K562 (cell line): ENCODE results near the gene GPN1. TPM values are rescaled to one million over a fixed set of nuclear protein-coding genes. Genes with fewer than 3 reads are reported as not detected.

Experiments used
- ATAC-seq: fragments of 200-7000 bp; cut with Tn5 transposase; 3 replicates; pipeline ENCODE4 v1.9.1; 2020; ENCODE audit warnings: moderate library complexity
- BruUV-seq: library from RNA; stranded (reverse); fragments of 400-500 nt; replicated peaks from 2 replicates; lab custom pipeline; 2021; lab: Mats Ljungman, UMichigan
- CTCF ChIA-PET: fragments of 300-600 bp; formaldehyde crosslinking; extraction: SDS; loops from one replicate; lab custom pipeline; 2021; ENCODE audit warnings: low intra/inter-chr PET ratio; lab: Yijun Ruan, JAX
- POLR2A ChIA-PET: fragments of 300-600, 350-650 bp; sonication (Branson Sonifier 250); formaldehyde crosslinking; extraction: SDS; loops from one replicate; lab custom pipeline; 2021; ENCODE audit warnings: antibody characterized with exemption, inconsistent platforms; lab: Yijun Ruan, JAX
- DNase-seq, 4 experiments: peaks; one replicate each; pipeline versions ENCODE4 v3.0.0 to v3.0.0-alpha.2; 2011 to 2018; ENCODE audit warnings: low spot score in 3 of 4, mixed read lengths in 3 of 4; ENCODE audit errors: extremely low read depth in 1 of 4
- FAIRE-seq: peaks from 2 replicates; lab custom pipeline; 2011; peaks lifted over from hg19 to GRCh38; lab: Jason Lieb, UNC
- H2AFZ ChIP-seq: 2 replicates; pipeline ENCODE4 v1.6.0; 2011; ENCODE audit warnings: low read depth, low read length, control low read depth, inconsistent platforms
- H3K27ac ChIP-seq: fragments of 200-600 bp; 3 replicates; pipeline ENCODE4 v1.8.0; 2011; ENCODE audit warnings: low read depth, mild to moderate bottlenecking, control low read depth, inconsistent platforms, low read length, moderate library complexity, mixed read lengths; ENCODE audit errors: extremely low read depth
- H3K27me3 ChIP-seq, 2 experiments: fragments of 300-600 bp in 1 of 2; 2 replicates in 1 of 2; 3 replicates in 1 of 2; pipeline versions ENCODE4 v1.6.0 to v1.8.0; 2011; ENCODE audit warnings: inconsistent platforms in 2 of 2, low read length in 2 of 2, mild to moderate bottlenecking in 1 of 2, mixed read lengths in 1 of 2, moderate library complexity in 1 of 2; ENCODE audit not compliant: control insufficient read depth in 2 of 2, insufficient read depth in 2 of 2
- H3K36me3 ChIP-seq: fragments of 300-600 bp; 3 replicates; pipeline ENCODE4 v1.8.0; 2011; ENCODE audit warnings: mild to moderate bottlenecking, low read length, inconsistent platforms; ENCODE audit not compliant: control insufficient read depth, insufficient read depth
- H3K4me1 ChIP-seq, 2 experiments: fragments of 200-600 bp in 1 of 2; replicated peaks in 1 of 2; 2 replicates in 1 of 2; 3 replicates in 1 of 2; pipeline versions ENCODE4 v1.5.1 to v1.8.0; 2011; ENCODE audit warnings: inconsistent platforms in 2 of 2, low read length in 2 of 2, mild to moderate bottlenecking in 1 of 2, mixed read lengths in 1 of 2, moderate library complexity in 1 of 2; ENCODE audit not compliant: control insufficient read depth in 2 of 2, insufficient read depth in 2 of 2
- H3K4me2 ChIP-seq: 2 replicates; pipeline ENCODE4 v1.6.1; 2011; ENCODE audit warnings: low read length, control low read depth, inconsistent platforms, mixed read lengths; ENCODE audit not compliant: insufficient read depth
- H3K4me3 ChIP-seq: fragments of 200-600 bp; sonication (generic), shearing (Covaris generic); 2 replicates; pipeline ENCODE4 v1.5.1; 2016; ENCODE audit warnings: control low read depth, inconsistent platforms
- H3K79me2 ChIP-seq: fragments of 200-600 bp; 3 replicates; pipeline ENCODE4 v1.8.0; 2011; ENCODE audit warnings: low read length, inconsistent platforms; ENCODE audit not compliant: control insufficient read depth, insufficient read depth
- H3K9ac ChIP-seq, 2 experiments: 2 replicates each; pipeline versions ENCODE4 v1.6.0 to v1.6.1; 2011; ENCODE audit warnings: low read depth in 2 of 2, low read length in 2 of 2, control low read depth in 1 of 2, inconsistent platforms in 1 of 2, mild to moderate bottlenecking in 1 of 2, mixed read lengths in 1 of 2; ENCODE audit not compliant: insufficient read depth in 1 of 2
- H3K9me1 ChIP-seq: one replicate; pipeline ENCODE4 v1.6.0; 2011; ENCODE audit warnings: inconsistent platforms, mild to moderate bottlenecking, low read length, moderate library complexity; ENCODE audit not compliant: control insufficient read depth, insufficient read depth
- H3K9me3 ChIP-seq: replicated peaks from 2 replicates; pipeline ENCODE4 v1.5.1; 2011; ENCODE audit warnings: low read depth, low read length, inconsistent platforms; ENCODE audit not compliant: control insufficient read depth, insufficient read depth
- H4K20me1 ChIP-seq: replicated peaks from 2 replicates; pipeline ENCODE4 v1.6.1; 2011; ENCODE audit warnings: low read length, inconsistent platforms, mixed read lengths; ENCODE audit not compliant: control insufficient read depth, insufficient read depth
- BHLHE40 ChIP-seq: IDR thresholded peaks from 2 replicates; pipeline ENCODE4 v1.6.1; 2011; ENCODE audit warnings: low read length, improper control_type of control experiment
- BRD9 ChIP-seq: fragments of 450-650 bp; IDR thresholded peaks from 2 replicates; pipeline ENCODE4 v1.6.1; 2018; ENCODE audit warnings: low read depth; ENCODE audit not compliant: partially characterized antibody
- ESRRB ChIP-seq: fragments of 250-450 bp; sonication (Bioruptor Pico); IDR thresholded peaks from 2 replicates; pipeline ENCODE4 v1.5.0; 2020; ENCODE audit warnings: mild to moderate bottlenecking, moderate library complexity, borderline replicate concordance
- GABPA ChIP-seq: fragments of 200-800 bp; sonication (Bioruptor generic); conservative IDR thresholded peaks from 2 replicates; pipeline ENCODE4 v1.6.1; 2016; ENCODE audit warnings: low read depth, missing genetic modification characterization, missing compliant biosample characterization
- HSF4 ChIP-seq: fragments of 250-450 bp; sonication (Bioruptor Pico); IDR thresholded peaks from 2 replicates; pipeline ENCODE4 v2.1.2; 2022; ENCODE audit warnings: mild to moderate bottlenecking, moderate library complexity, borderline replicate concordance
- MAFG ChIP-seq: fragments of 450-650 bp; conservative IDR thresholded peaks from 2 replicates; pipeline ENCODE4 v1.6.1; 2016; ENCODE audit warnings: missing genetic modification characterization, missing compliant biosample characterization
- POLR2AphosphoS5 ChIP-seq: IDR thresholded peaks from 2 replicates; pipeline ENCODE4 v1.6.1; 2011; ENCODE audit warnings: mild to moderate bottlenecking, low read depth, low read length, moderate library complexity; ENCODE audit not compliant: control insufficient read depth, insufficient read depth
- TRIM24 ChIP-seq, 2 experiments: fragments of 450-650 bp; IDR thresholded peaks; 2 replicates each; pipeline ENCODE4 v1.6.1; 2016
- WGBS: fragments of 100-300 bp; shearing (Covaris generic); methylation state at CpG from one replicate; pipeline ENCODE4 v1.1.6; 2016; ENCODE audit warnings: low coverage, mixed read lengths; ENCODE audit not compliant: insufficient coverage; ENCODE audit errors: missing lambda C conversion rate; 5-methylcytosine and 5-hydroxymethylcytosine counted together
- in situ Hi-C: fragments of 300-500 bp; cut with MboI; formaldehyde crosslinking; loops from 4 replicates; pipeline ENCODE4 v1.15.0; 2018; ENCODE audit warnings: inconsistent platforms, mixed read lengths
- intact Hi-C: fragments of 100-400 bp; cut with micrococcal nuclease; formaldehyde crosslinking; loops from 2 replicates; pipeline ENCODE4 v1.14.2; 2022
- polyA plus RNA-seq, 8 experiments: library from polyadenylated mRNA; depleted of rRNA in 4 of 8; stranded (reverse) in 5 of 8; unstranded in 3 of 8; fragments of >200 nt; fragmentation: Nextera tagmentation in 2 of 8; fragmentation: Illumina TruSeq in 1 of 8; extraction: Ambion mirVana in 2 of 8; extraction: Trizol in 1 of 8; gene quantifications; 2 replicates each; pipeline versions ENCODE4 v1.2.1 to v1.2.3, GENCODE V29; 2011 to 2014; ENCODE audit warnings: inconsistent platforms in 1 of 8, missing spikeins in 1 of 8
- total RNA-seq, 7 experiments: library from RNA; depleted of rRNA in 6 of 7; stranded (reverse); fragments of >200 nt in 6 of 7; fragmentation: Illumina TruSeq in 2 of 7; extraction: Trizol in 2 of 7; gene quantifications; 2 replicates each; pipeline versions ENCODE4 v1.2.1 to v1.2.3, GENCODE V29; 2011 to 2021; ENCODE audit warnings: low replicate concordance in 1 of 7
- TF ChIP-seq, protein P1 (sequence below): IDR thresholded peaks from 2 replicates; pipeline ENCODE4 v1.6.1; 2014; ENCODE audit warnings: antibody characterized with exemption
- TF ChIP-seq, protein P2 (sequence below): fragments of 200-800 bp; sonication (Bioruptor generic); IDR thresholded peaks from 2 replicates; pipeline ENCODE4 v1.6.1; 2016; ENCODE audit warnings: missing genetic modification characterization, missing compliant biosample characterization
- TF ChIP-seq, protein P3 (sequence below): fragments of 450-650 bp; conservative IDR thresholded peaks from 2 replicates; pipeline ENCODE4 v1.6.1; 2016; ENCODE audit warnings: missing genetic modification characterization, low read depth, mild to moderate bottlenecking, control low read depth, missing compliant biosample characterization
- TF ChIP-seq, protein P4 (sequence below): fragments of 450-650 bp; IDR thresholded peaks from 2 replicates; pipeline ENCODE4 v1.6.1; 2016

GPN1 gene
- total and polyA plus RNA-seq, 9 of the 15 experiments (the other 6 are each of a cell fraction or from before 2014, with no cell fraction given) = 23.4 to 171 (median 48.2) TPM

DNA sequence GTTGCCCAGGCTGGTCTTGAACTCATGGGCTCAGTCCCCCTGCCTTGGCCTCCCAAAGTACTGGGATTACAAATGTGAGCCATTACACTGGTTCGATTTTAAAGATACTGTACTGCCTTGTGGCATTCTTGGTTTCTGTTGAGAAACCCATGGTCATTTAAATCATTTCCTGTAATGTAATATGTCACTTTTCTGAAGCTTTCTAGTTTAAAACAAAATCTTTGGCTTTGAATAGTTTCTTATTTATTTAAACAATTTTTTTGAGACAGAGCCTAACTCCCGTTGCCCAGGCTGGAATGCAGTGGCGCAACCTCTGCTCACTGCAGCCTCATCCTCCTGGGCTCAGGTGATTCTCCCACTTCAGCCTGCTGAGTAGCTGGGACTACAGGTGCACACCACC, 37.1 kb upstream of the GPN1 start:
- Histone ChIP-seq H3K27me3 (no peaks in the 10 kb centered on the region), H4K20me1 (no peaks in the 10 kb centered on the region), H3K79me2 (peaks cover 93% of the 10 kb centered on the region), H3K9me1 (no peaks in the 10 kb centered on the region), H3K36me3 (peaks cover 12% of the 10 kb centered on the region; the same call in 1 of the 3 replicates), H3K4me1 (peaks cover 0 to 7% of the 10 kb centered on the region in 2 experiments; a peak in 2 of 5 replicates), H3K9ac (no peak overlapping the region), H3K9me3 (0 out of 2 replicates have a peak, but pooled peaks cover 2% of the 10 kb centered on the region), H3K4me2 (no peak overlapping the region), H3K4me3 (no peak overlapping the region), H2AFZ (no peak overlapping the region), H3K27ac (no peak overlapping the region)
- DNase-seq (no peak), FAIRE-seq (no peak), ATAC-seq (no peak)
- intact Hi-C loops = no loop called here
- no TSS peak for BruUV-seq
- in situ Hi-C loops = no loop called here
- ChIA-PET CTCF (no interaction called here), POLR2A (interaction anchor here (1.2 kb wide), 1 partner anchor 12 kb away, joined by 3 read pairs; no protein-coding TSS in a partner anchor)
- 90% methylated on average over 3 of the region's 3 CpGs for WGBS
- TF ChIP-seq, protein P1, sequence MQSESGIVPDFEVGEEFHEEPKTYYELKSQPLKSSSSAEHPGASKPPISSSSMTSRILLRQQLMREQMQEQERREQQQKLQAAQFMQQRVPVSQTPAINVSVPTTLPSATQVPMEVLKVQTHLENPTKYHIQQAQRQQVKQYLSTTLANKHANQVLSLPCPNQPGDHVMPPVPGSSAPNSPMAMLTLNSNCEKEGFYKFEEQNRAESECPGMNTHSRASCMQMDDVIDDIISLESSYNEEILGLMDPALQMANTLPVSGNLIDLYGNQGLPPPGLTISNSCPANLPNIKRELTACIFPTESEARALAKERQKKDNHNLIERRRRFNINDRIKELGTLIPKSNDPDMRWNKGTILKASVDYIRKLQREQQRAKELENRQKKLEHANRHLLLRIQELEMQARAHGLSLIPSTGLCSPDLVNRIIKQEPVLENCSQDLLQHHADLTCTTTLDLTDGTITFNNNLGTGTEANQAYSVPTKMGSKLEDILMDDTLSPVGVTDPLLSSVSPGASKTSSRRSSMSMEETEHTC = no peak
- no peak for TF ChIP-seq BHLHE40
- no peak for TF ChIP-seq POLR2AphosphoS5
- TF ChIP-seq, protein P2, sequence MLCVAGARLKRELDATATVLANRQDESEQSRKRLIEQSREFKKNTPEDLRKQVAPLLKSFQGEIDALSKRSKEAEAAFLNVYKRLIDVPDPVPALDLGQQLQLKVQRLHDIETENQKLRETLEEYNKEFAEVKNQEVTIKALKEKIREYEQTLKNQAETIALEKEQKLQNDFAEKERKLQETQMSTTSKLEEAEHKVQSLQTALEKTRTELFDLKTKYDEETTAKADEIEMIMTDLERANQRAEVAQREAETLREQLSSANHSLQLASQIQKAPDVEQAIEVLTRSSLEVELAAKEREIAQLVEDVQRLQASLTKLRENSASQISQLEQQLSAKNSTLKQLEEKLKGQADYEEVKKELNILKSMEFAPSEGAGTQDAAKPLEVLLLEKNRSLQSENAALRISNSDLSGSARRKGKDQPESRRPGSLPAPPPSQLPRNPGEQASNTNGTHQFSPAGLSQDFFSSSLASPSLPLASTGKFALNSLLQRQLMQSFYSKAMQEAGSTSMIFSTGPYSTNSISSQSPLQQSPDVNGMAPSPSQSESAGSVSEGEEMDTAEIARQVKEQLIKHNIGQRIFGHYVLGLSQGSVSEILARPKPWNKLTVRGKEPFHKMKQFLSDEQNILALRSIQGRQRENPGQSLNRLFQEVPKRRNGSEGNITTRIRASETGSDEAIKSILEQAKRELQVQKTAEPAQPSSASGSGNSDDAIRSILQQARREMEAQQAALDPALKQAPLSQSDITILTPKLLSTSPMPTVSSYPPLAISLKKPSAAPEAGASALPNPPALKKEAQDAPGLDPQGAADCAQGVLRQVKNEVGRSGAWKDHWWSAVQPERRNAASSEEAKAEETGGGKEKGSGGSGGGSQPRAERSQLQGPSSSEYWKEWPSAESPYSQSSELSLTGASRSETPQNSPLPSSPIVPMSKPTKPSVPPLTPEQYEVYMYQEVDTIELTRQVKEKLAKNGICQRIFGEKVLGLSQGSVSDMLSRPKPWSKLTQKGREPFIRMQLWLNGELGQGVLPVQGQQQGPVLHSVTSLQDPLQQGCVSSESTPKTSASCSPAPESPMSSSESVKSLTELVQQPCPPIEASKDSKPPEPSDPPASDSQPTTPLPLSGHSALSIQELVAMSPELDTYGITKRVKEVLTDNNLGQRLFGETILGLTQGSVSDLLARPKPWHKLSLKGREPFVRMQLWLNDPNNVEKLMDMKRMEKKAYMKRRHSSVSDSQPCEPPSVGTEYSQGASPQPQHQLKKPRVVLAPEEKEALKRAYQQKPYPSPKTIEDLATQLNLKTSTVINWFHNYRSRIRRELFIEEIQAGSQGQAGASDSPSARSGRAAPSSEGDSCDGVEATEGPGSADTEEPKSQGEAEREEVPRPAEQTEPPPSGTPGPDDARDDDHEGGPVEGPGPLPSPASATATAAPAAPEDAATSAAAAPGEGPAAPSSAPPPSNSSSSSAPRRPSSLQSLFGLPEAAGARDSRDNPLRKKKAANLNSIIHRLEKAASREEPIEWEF (CRISPR knock-in tag) = no peak
- TF ChIP-seq GABPA (tag) = no peak
- TF ChIP-seq, protein P3, sequence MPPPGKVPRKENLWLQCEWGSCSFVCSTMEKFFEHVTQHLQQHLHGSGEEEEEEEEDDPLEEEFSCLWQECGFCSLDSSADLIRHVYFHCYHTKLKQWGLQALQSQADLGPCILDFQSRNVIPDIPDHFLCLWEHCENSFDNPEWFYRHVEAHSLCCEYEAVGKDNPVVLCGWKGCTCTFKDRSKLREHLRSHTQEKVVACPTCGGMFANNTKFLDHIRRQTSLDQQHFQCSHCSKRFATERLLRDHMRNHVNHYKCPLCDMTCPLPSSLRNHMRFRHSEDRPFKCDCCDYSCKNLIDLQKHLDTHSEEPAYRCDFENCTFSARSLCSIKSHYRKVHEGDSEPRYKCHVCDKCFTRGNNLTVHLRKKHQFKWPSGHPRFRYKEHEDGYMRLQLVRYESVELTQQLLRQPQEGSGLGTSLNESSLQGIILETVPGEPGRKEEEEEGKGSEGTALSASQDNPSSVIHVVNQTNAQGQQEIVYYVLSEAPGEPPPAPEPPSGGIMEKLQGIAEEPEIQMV = no peak
- TF ChIP-seq MAFG (tag) = no peak
- TF ChIP-seq, protein P4, sequence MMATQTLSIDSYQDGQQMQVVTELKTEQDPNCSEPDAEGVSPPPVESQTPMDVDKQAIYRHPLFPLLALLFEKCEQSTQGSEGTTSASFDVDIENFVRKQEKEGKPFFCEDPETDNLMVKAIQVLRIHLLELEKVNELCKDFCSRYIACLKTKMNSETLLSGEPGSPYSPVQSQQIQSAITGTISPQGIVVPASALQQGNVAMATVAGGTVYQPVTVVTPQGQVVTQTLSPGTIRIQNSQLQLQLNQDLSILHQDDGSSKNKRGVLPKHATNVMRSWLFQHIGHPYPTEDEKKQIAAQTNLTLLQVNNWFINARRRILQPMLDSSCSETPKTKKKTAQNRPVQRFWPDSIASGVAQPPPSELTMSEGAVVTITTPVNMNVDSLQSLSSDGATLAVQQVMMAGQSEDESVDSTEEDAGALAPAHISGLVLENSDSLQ = no peak
- TF ChIP-seq HSF4 (CRISPR knock-in tag) = no peak
- TF ChIP-seq ESRRB = no peak
- no peak for TF ChIP-seq TRIM24 (IDR thresholded peaks at IDR 0.05)
- TF ChIP-seq BRD9 = no peak
